K562 (cell line): Measurements from ENCODE around the gene RIT1. TPM values are rescaled to one million over a fixed set of nuclear protein-coding genes. Genes with fewer than 3 reads are reported as not detected.

Experiments used
- ATAC-seq: fragments of 200-7000 bp; cut with Tn5 transposase; 3 replicates; pipeline ENCODE4 v1.9.1; 2020; ENCODE audit warnings: moderate library complexity
- BruUV-seq: library from RNA; stranded (reverse); fragments of 400-500 nt; replicated peaks from 2 replicates; lab custom pipeline; 2021; lab: Mats Ljungman, UMichigan
- CTCF ChIA-PET: fragments of 300-600 bp; formaldehyde crosslinking; extraction: SDS; loops from one replicate; lab custom pipeline; 2021; ENCODE audit warnings: low intra/inter-chr PET ratio; lab: Yijun Ruan, JAX
- POLR2A ChIA-PET: fragments of 300-600, 350-650 bp; sonication (Branson Sonifier 250); formaldehyde crosslinking; extraction: SDS; loops from one replicate; lab custom pipeline; 2021; ENCODE audit warnings: antibody characterized with exemption, inconsistent platforms; lab: Yijun Ruan, JAX
- DNase-seq, 4 experiments: peaks; one replicate each; pipeline versions ENCODE4 v3.0.0 to v3.0.0-alpha.2; 2011 to 2018; ENCODE audit warnings: low spot score in 3 of 4, mixed read lengths in 3 of 4; ENCODE audit errors: extremely low read depth in 1 of 4
- FAIRE-seq: peaks from 2 replicates; lab custom pipeline; 2011; peaks lifted over from hg19 to GRCh38; lab: Jason Lieb, UNC
- H2AFZ ChIP-seq: 2 replicates; pipeline ENCODE4 v1.6.0; 2011; ENCODE audit warnings: low read depth, low read length, control low read depth, inconsistent platforms
- H3K27ac ChIP-seq: fragments of 200-600 bp; 3 replicates; pipeline ENCODE4 v1.8.0; 2011; ENCODE audit warnings: low read depth, mild to moderate bottlenecking, control low read depth, inconsistent platforms, low read length, moderate library complexity, mixed read lengths; ENCODE audit errors: extremely low read depth
- H3K27me3 ChIP-seq, 2 experiments: fragments of 300-600 bp in 1 of 2; 2 replicates in 1 of 2; 3 replicates in 1 of 2; pipeline versions ENCODE4 v1.6.0 to v1.8.0; 2011; ENCODE audit warnings: inconsistent platforms in 2 of 2, low read length in 2 of 2, mild to moderate bottlenecking in 1 of 2, mixed read lengths in 1 of 2, moderate library complexity in 1 of 2; ENCODE audit not compliant: control insufficient read depth in 2 of 2, insufficient read depth in 2 of 2
- H3K36me3 ChIP-seq: fragments of 300-600 bp; 3 replicates; pipeline ENCODE4 v1.8.0; 2011; ENCODE audit warnings: mild to moderate bottlenecking, low read length, inconsistent platforms; ENCODE audit not compliant: control insufficient read depth, insufficient read depth
- H3K4me1 ChIP-seq, 2 experiments: fragments of 200-600 bp in 1 of 2; replicated peaks in 1 of 2; 2 replicates in 1 of 2; 3 replicates in 1 of 2; pipeline versions ENCODE4 v1.5.1 to v1.8.0; 2011; ENCODE audit warnings: inconsistent platforms in 2 of 2, low read length in 2 of 2, mild to moderate bottlenecking in 1 of 2, mixed read lengths in 1 of 2, moderate library complexity in 1 of 2; ENCODE audit not compliant: control insufficient read depth in 2 of 2, insufficient read depth in 2 of 2
- H3K4me2 ChIP-seq: 2 replicates; pipeline ENCODE4 v1.6.1; 2011; ENCODE audit warnings: low read length, control low read depth, inconsistent platforms, mixed read lengths; ENCODE audit not compliant: insufficient read depth
- H3K4me3 ChIP-seq: fragments of 200-600 bp; sonication (generic), shearing (Covaris generic); 2 replicates; pipeline ENCODE4 v1.5.1; 2016; ENCODE audit warnings: control low read depth, inconsistent platforms
- H3K79me2 ChIP-seq: fragments of 200-600 bp; 3 replicates; pipeline ENCODE4 v1.8.0; 2011; ENCODE audit warnings: low read length, inconsistent platforms; ENCODE audit not compliant: control insufficient read depth, insufficient read depth
- H3K9ac ChIP-seq, 2 experiments: 2 replicates each; pipeline versions ENCODE4 v1.6.0 to v1.6.1; 2011; ENCODE audit warnings: low read depth in 2 of 2, low read length in 2 of 2, control low read depth in 1 of 2, inconsistent platforms in 1 of 2, mild to moderate bottlenecking in 1 of 2, mixed read lengths in 1 of 2; ENCODE audit not compliant: insufficient read depth in 1 of 2
- H3K9me1 ChIP-seq: one replicate; pipeline ENCODE4 v1.6.0; 2011; ENCODE audit warnings: inconsistent platforms, mild to moderate bottlenecking, low read length, moderate library complexity; ENCODE audit not compliant: control insufficient read depth, insufficient read depth
- H3K9me3 ChIP-seq: replicated peaks from 2 replicates; pipeline ENCODE4 v1.5.1; 2011; ENCODE audit warnings: low read depth, low read length, inconsistent platforms; ENCODE audit not compliant: control insufficient read depth, insufficient read depth
- H4K20me1 ChIP-seq: replicated peaks from 2 replicates; pipeline ENCODE4 v1.6.1; 2011; ENCODE audit warnings: low read length, inconsistent platforms, mixed read lengths; ENCODE audit not compliant: control insufficient read depth, insufficient read depth
- MNT ChIP-seq, 2 experiments: fragments of 450-650 bp; conservative IDR thresholded peaks; 2 replicates each; pipeline ENCODE4 v1.6.1; 2017; ENCODE audit warnings: mild to moderate bottlenecking in 2 of 2, moderate library complexity in 2 of 2
- PML ChIP-seq: IDR thresholded peaks from 2 replicates; pipeline ENCODE4 v1.6.1; 2012; ENCODE audit warnings: low read length, inconsistent platforms
- POLR2A ChIP-seq: fragments of 450-650 bp; conservative IDR thresholded peaks from 2 replicates; pipeline ENCODE4 v1.6.1; 2016
- POLR2B ChIP-seq: fragments of 450-650 bp; IDR thresholded peaks from 2 replicates; pipeline ENCODE4 v1.6.1; 2018; ENCODE audit warnings: low read depth; ENCODE audit not compliant: partially characterized antibody
- POU5F1 ChIP-seq: fragments of 150-350 bp; IDR thresholded peaks from 2 replicates; pipeline ENCODE4 v1.6.1; 2014; ENCODE audit warnings: borderline replicate concordance, low read length, low read depth, mild to moderate bottlenecking; ENCODE audit not compliant: partially characterized antibody
- SUPT5H ChIP-seq: fragments of 450-650 bp; IDR thresholded peaks from 2 replicates; pipeline ENCODE4 v1.6.1; 2016
- TOE1 ChIP-seq, 2 experiments: fragments of 450-650 bp in 1 of 2; sonication (generic) in 1 of 2; formaldehyde crosslinking in 1 of 2; IDR thresholded peaks; 2 replicates each; pipeline versions ENCODE4 v1.7.1 to v1.8.0; 2016 to 2022; ENCODE audit warnings: borderline replicate concordance in 2 of 2, mild to moderate bottlenecking in 2 of 2, antibody characterized with exemption in 1 of 2, inconsistent platforms in 1 of 2, low read depth in 1 of 2, missing genetic modification reagents in 1 of 2, moderate library complexity in 1 of 2
- WGBS: fragments of 100-300 bp; shearing (Covaris generic); methylation state at CpG from one replicate; pipeline ENCODE4 v1.1.6; 2016; ENCODE audit warnings: low coverage, mixed read lengths; ENCODE audit not compliant: insufficient coverage; ENCODE audit errors: missing lambda C conversion rate; 5-methylcytosine and 5-hydroxymethylcytosine counted together
- in situ Hi-C: fragments of 300-500 bp; cut with MboI; formaldehyde crosslinking; loops from 4 replicates; pipeline ENCODE4 v1.15.0; 2018; ENCODE audit warnings: inconsistent platforms, mixed read lengths
- intact Hi-C: fragments of 100-400 bp; cut with micrococcal nuclease; formaldehyde crosslinking; loops from 2 replicates; pipeline ENCODE4 v1.14.2; 2022
- polyA plus RNA-seq, 8 experiments: library from polyadenylated mRNA; depleted of rRNA in 4 of 8; stranded (reverse) in 5 of 8; unstranded in 3 of 8; fragments of >200 nt; fragmentation: Nextera tagmentation in 2 of 8; fragmentation: Illumina TruSeq in 1 of 8; extraction: Ambion mirVana in 2 of 8; extraction: Trizol in 1 of 8; gene quantifications; 2 replicates each; pipeline versions ENCODE4 v1.2.1 to v1.2.3, GENCODE V29; 2011 to 2014; ENCODE audit warnings: inconsistent platforms in 1 of 8, missing spikeins in 1 of 8
- total RNA-seq, 7 experiments: library from RNA; depleted of rRNA in 6 of 7; stranded (reverse); fragments of >200 nt in 6 of 7; fragmentation: Illumina TruSeq in 2 of 7; extraction: Trizol in 2 of 7; gene quantifications; 2 replicates each; pipeline versions ENCODE4 v1.2.1 to v1.2.3, GENCODE V29; 2011 to 2021; ENCODE audit warnings: low replicate concordance in 1 of 7
- TF ChIP-seq, protein P1 (sequence below): fragments of 200-800 bp; sonication (Bioruptor generic); IDR thresholded peaks from 2 replicates; pipeline ENCODE4 v1.6.1; 2016; ENCODE audit warnings: missing genetic modification characterization, missing compliant biosample characterization

The RIT1 gene
- total and polyA plus RNA-seq, 9 of the 15 experiments (the other 6 are each of a cell fraction or from before 2014, with no cell fraction given) = 13.5 to 57.6 (median 22.9) TPM

GRCh38 chr1:155912056-155912536 lies 947 bp upstream of the RIT1 start:
- in situ Hi-C loops (no loop called here), intact Hi-C loops (loop anchor here (5.0 kb wide), 1 partner anchor 80 kb away; no protein-coding TSS in a partner anchor)
- Histone ChIP-seq H3K4me2 (peak overlapping the region; percentile 85; the same call in 1 of the 2 replicates), H3K4me3 (no peak overlapping the region), H3K36me3 (peaks cover 75% of the 10 kb centered on the region), H3K9ac (peak overlapping the region in 1 of 2 experiments; percentile 52; a peak in 2 of 4 replicates), H4K20me1 (no peaks in the 10 kb centered on the region), H3K79me2 (peaks cover 24% of the 10 kb centered on the region), H2AFZ (no peak overlapping the region), H3K4me1 (peaks cover 3 to 7% of the 10 kb centered on the region in 2 experiments; a peak in 2 of 5 replicates), H3K9me3 (no peaks in the 10 kb centered on the region), H3K9me1 (no peaks in the 10 kb centered on the region), H3K27me3 (no peaks in the 10 kb centered on the region), H3K27ac (peak overlapping the region; percentile 73; the same call in 2 of the 3 replicates)
- ChIA-PET POLR2A (interaction anchor here (1.2 to 5.7 kb wide), 2 partner anchors 10 to 53 kb away, joined by 4 to 36 read pairs; partner anchors contain the start of gene SYT11), CTCF (no interaction called here)
- FAIRE-seq (no peak), DNase-seq (peak in 1 of 4 experiments; percentile 24), ATAC-seq (peak; percentile 2)
- 0 out of 2 replicates have a peak, but pooled peaks have one; percentile 12 for TF ChIP-seq PML
- no peak for TF ChIP-seq MNT (conservative IDR thresholded peaks at IDR 0.05)
- TF ChIP-seq, protein P1, sequence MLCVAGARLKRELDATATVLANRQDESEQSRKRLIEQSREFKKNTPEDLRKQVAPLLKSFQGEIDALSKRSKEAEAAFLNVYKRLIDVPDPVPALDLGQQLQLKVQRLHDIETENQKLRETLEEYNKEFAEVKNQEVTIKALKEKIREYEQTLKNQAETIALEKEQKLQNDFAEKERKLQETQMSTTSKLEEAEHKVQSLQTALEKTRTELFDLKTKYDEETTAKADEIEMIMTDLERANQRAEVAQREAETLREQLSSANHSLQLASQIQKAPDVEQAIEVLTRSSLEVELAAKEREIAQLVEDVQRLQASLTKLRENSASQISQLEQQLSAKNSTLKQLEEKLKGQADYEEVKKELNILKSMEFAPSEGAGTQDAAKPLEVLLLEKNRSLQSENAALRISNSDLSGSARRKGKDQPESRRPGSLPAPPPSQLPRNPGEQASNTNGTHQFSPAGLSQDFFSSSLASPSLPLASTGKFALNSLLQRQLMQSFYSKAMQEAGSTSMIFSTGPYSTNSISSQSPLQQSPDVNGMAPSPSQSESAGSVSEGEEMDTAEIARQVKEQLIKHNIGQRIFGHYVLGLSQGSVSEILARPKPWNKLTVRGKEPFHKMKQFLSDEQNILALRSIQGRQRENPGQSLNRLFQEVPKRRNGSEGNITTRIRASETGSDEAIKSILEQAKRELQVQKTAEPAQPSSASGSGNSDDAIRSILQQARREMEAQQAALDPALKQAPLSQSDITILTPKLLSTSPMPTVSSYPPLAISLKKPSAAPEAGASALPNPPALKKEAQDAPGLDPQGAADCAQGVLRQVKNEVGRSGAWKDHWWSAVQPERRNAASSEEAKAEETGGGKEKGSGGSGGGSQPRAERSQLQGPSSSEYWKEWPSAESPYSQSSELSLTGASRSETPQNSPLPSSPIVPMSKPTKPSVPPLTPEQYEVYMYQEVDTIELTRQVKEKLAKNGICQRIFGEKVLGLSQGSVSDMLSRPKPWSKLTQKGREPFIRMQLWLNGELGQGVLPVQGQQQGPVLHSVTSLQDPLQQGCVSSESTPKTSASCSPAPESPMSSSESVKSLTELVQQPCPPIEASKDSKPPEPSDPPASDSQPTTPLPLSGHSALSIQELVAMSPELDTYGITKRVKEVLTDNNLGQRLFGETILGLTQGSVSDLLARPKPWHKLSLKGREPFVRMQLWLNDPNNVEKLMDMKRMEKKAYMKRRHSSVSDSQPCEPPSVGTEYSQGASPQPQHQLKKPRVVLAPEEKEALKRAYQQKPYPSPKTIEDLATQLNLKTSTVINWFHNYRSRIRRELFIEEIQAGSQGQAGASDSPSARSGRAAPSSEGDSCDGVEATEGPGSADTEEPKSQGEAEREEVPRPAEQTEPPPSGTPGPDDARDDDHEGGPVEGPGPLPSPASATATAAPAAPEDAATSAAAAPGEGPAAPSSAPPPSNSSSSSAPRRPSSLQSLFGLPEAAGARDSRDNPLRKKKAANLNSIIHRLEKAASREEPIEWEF (CRISPR knock-in tag) = no peak
- TF ChIP-seq POU5F1 = no peak
- peak; percentile 74 for TF ChIP-seq POLR2A
- TF ChIP-seq SUPT5H = peak; percentile 74; the same call in 1 of the 2 replicates
- TF ChIP-seq POLR2B = peak; percentile 64
- 0 out of 2 replicates have a peak, but pooled peaks have one; percentile 28 for TF ChIP-seq TOE1 (IDR thresholded peaks at IDR 0.05; ENCODE audit: borderline replicate concordance)
- TF ChIP-seq TOE1 (CRISPR knock-in tag; IDR thresholded peaks at IDR 0.05; ENCODE audit: borderline replicate concordance, low read depth) = no peak
- no TSS peak for BruUV-seq
- WGBS = 66% methylated on average over 11 of the region's 11 CpGs
